Panc1 (cell line): ENCODE data around the gene SECISBP2. TPM values are rescaled to one million over a fixed set of nuclear protein-coding genes. Genes with fewer than 3 reads are reported as not detected.

Experiments used
- ATAC-seq: fragments of 200-7000 bp; cut with Tn5 transposase; 2 replicates; pipeline ENCODE4 v1.9.1; 2020; ENCODE audit warnings: mild to moderate bottlenecking, moderate library complexity
- BruUV-seq: library from RNA; stranded (reverse); fragments of 400-500 nt; replicated peaks from 2 replicates; lab custom pipeline; 2021; lab: Mats Ljungman, UMichigan
- CTCF ChIA-PET: fragments of 300-600 bp; sonication (Branson Sonifier 250); formaldehyde crosslinking; loops from one replicate; lab custom pipeline; 2022; ENCODE audit warnings: antibody characterized with exemption; lab: Charles Lee
- POLR2A ChIA-PET: fragments of 300-600 bp; sonication (Branson Sonifier 250); formaldehyde crosslinking; loops from one replicate; lab custom pipeline; 2022; ENCODE audit warnings: antibody characterized with exemption; lab: Charles Lee
- DNase-seq: peaks from one replicate; pipeline ENCODE4 v3.0.0-alpha.2; 2010; ENCODE audit warnings: low read depth, low spot score
- H3K27ac ChIP-seq: 2 replicates; pipeline ENCODE4 v1.5.1; 2011; ENCODE audit warnings: mild to moderate bottlenecking, low read length, inconsistent platforms
- H3K27me3 ChIP-seq: fragments of 200-500 bp; sonication (Bioruptor generic); 2 replicates; pipeline ENCODE4 v1.6.0; 2014; ENCODE audit warnings: low read length, inconsistent platforms; ENCODE audit not compliant: control insufficient read depth, insufficient read depth
- H3K36me3 ChIP-seq: fragments of 200-500 bp; sonication (Bioruptor generic); 2 replicates; pipeline ENCODE4 v1.5.1; 2014; ENCODE audit warnings: inconsistent platforms, mild to moderate bottlenecking, low read length, moderate library complexity; ENCODE audit not compliant: control insufficient read depth, insufficient read depth
- H3K4me1 ChIP-seq: 2 replicates; pipeline ENCODE4 v1.5.1; 2011; ENCODE audit warnings: inconsistent platforms, mild to moderate bottlenecking, low read length, moderate library complexity; ENCODE audit not compliant: control insufficient read depth, insufficient read depth
- H3K4me3 ChIP-seq, 2 experiments: 2 replicates each; pipeline ENCODE4 v1.5.1; 2011 to 2012; ENCODE audit warnings: low read depth in 2 of 2, low read length in 2 of 2, mild to moderate bottlenecking in 2 of 2, inconsistent platforms in 1 of 2, moderate library complexity in 1 of 2
- H3K9me3 ChIP-seq: fragments of 200-500 bp; sonication (Bioruptor generic); 2 replicates; pipeline ENCODE4 v1.5.1; 2014; ENCODE audit warnings: low read depth, mild to moderate bottlenecking, inconsistent platforms, low read length, moderate library complexity; ENCODE audit not compliant: control insufficient read depth, insufficient read depth
- CTCF ChIP-seq: fragments of 450-650 bp; IDR thresholded peaks from 2 replicates; pipeline ENCODE4 v1.5.1; 2017; ENCODE audit warnings: mild to moderate bottlenecking
- POLR2AphosphoS5 ChIP-seq: IDR thresholded peaks from 2 replicates; pipeline ENCODE4 v1.6.1; 2012; ENCODE audit warnings: mild to moderate bottlenecking, low read depth, low read length, moderate library complexity
- REST ChIP-seq, 2 experiments: IDR thresholded peaks; 2 replicates each; pipeline ENCODE4 v1.6.1; 2011 to 2012; ENCODE audit warnings: low read depth in 2 of 2, control low read depth in 1 of 2, low read length in 1 of 2, mild to moderate bottlenecking in 1 of 2, moderate library complexity in 1 of 2; ENCODE audit not compliant: insufficient read depth in 1 of 2
- SIN3A ChIP-seq: IDR thresholded peaks from 2 replicates; pipeline ENCODE4 v1.6.1; 2012; ENCODE audit warnings: low read depth, mild to moderate bottlenecking, low read length, moderate library complexity, borderline replicate concordance; ENCODE audit not compliant: insufficient read depth
- TCF7L2 ChIP-seq: IDR thresholded peaks from 2 replicates; pipeline ENCODE4 v1.6.1; 2011; ENCODE audit warnings: mild to moderate bottlenecking, low read depth, low read length, inconsistent platforms
- in situ Hi-C: cut with HindIII; loops from 2 replicates; pipeline ENCODE4 v1.10.0; 2016; ENCODE audit warnings: low sequenced_read_pairs, low pct_unique_long_range_greater_than_20kb
- intact Hi-C: fragments of 100-400 bp; cut with micrococcal nuclease; formaldehyde crosslinking; loops from one replicate; pipeline ENCODE4 v1.10.0; 2022; ENCODE audit not compliant: unreplicated experiment
- total RNA-seq: library from RNA; stranded (reverse); gene quantifications from one replicate; pipeline ENCODE4 v1.2.1, GENCODE V29; 2021; ENCODE audit not compliant: unreplicated experiment

SECISBP2 gene
- total RNA-seq, 1 experiment from 2014 or later = 17.7 TPM

- peaks cover 26% of the 10 kb centered on the region for H3K4me1 ChIP-seq
- H3K9me3 ChIP-seq = no peaks in the 10 kb centered on the region
- peak overlapping the region; percentile 97 for H3K27ac ChIP-seq
- ATAC-seq (no peak), DNase-seq (no peak)
- intact Hi-C loops (no loop called here), in situ Hi-C loops (no loop called here)
- ChIA-PET CTCF (no interaction called here), POLR2A (no interaction called here)
- H3K4me3 ChIP-seq = peak overlapping the region; percentile 80 to 92
- H3K36me3 ChIP-seq = peaks cover 46% of the 10 kb centered on the region
- no TSS peak for BruUV-seq
- no peaks in the 10 kb centered on the region for H3K27me3 ChIP-seq
- TF ChIP-seq TCF7L2 (no peak), CTCF (no peak), REST (IDR thresholded peaks at IDR 0.05; ENCODE audit: insufficient read depth in 1 of 2, low read depth in 2 of 2, low read length in 1 of 2) (no peak), POLR2AphosphoS5 (no peak), SIN3A (no peak)
Measured at GRCh38 chr9:89313842-89314241, 4.5 kb upstream of the SECISBP2 start.

GRCh38 chr9:89314955-89315354, 3.3 kb upstream of the SECISBP2 start:
- Histone ChIP-seq H3K4me1 (peaks cover 30% of the 10 kb centered on the region), H3K27ac (peak overlapping the region; percentile 97), H3K36me3 (peaks cover 49% of the 10 kb centered on the region), H3K27me3 (no peaks in the 10 kb centered on the region), H3K9me3 (no peaks in the 10 kb centered on the region), H3K4me3 (peak overlapping the region; percentile 80 to 92; a peak in 3 of 4 replicates)
- in situ Hi-C loops = no loop called here
- intact Hi-C loops = no loop called here
- CTCF ChIA-PET = no interaction called here
- POLR2A ChIA-PET = no interaction called here
- TF ChIP-seq SIN3A (no peak), POLR2AphosphoS5 (no peak), TCF7L2 (no peak)
- DNase-seq (no peak), ATAC-seq (no peak)
- no TSS peak for BruUV-seq

GRCh38 chr9:89315482-89315881, 2.8 kb upstream of the SECISBP2 start:
- Histone ChIP-seq H3K27ac (no peak overlapping the region; the same call in 1 of the 2 replicates), H3K9me3 (no peaks in the 10 kb centered on the region), H3K27me3 (no peaks in the 10 kb centered on the region), H3K4me1 (peaks cover 29% of the 10 kb centered on the region), H3K36me3 (peaks cover 49% of the 10 kb centered on the region), H3K4me3 (peak overlapping the region in 1 of 2 experiments; percentile 92; a peak in 1 of 4 replicates)
- ChIA-PET POLR2A (no interaction called here), CTCF (no interaction called here)
- no peak for TF ChIP-seq REST (IDR thresholded peaks at IDR 0.05; ENCODE audit: insufficient read depth in 1 of 2, low read depth in 2 of 2, low read length in 1 of 2)
- no peak for TF ChIP-seq CTCF
- TF ChIP-seq SIN3A = no peak
- TF ChIP-seq POLR2AphosphoS5 = no peak
- no peak for TF ChIP-seq TCF7L2
- no TSS peak for BruUV-seq
- no peak for ATAC-seq
- DNase-seq = no peak
- in situ Hi-C loops (no loop called here), intact Hi-C loops (no loop called here)
